Glomerular endothelial cell (primary cell): ENCODE data around the gene CLDN25. TPM values are rescaled to one million over a fixed set of nuclear protein-coding genes. Genes with fewer than 3 reads are reported as not detected.

Experiments used
- DNase-seq: peaks from one replicate; pipeline ENCODE4 v3.0.0-alpha.2; 2011; ENCODE audit warnings: low read depth, low spot score; ENCODE audit errors: extremely low read depth
- total RNA-seq: library from RNA; depleted of rRNA; stranded (reverse); fragments of >200 nt; gene quantifications from 2 replicates; pipeline ENCODE4 v1.2.3, GENCODE V29; 2015

Gene CLDN25
- total RNA-seq, 1 donor from 2014 or later = not detected

DNA sequence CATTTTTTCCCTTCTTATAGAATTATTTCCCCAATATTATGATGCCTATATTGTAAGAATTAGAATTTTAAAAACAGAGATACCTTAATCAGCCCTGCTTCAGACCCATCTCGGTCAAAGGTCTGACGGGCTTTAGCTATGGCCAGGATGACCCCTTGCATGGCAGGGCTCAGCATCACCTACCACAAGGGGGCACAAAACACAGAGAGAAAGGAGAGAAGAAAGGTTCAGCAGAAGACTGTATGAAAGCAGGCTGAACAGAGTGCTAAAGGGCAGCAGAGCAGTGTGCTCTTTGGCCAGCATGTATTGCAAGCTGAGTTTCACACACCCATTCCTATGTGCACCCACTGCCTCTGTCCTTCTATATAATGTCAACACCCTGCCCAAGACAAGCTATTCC lies 26.8 kb downstream of the CLDN25 start:
- no peak for DNase-seq

DNA sequence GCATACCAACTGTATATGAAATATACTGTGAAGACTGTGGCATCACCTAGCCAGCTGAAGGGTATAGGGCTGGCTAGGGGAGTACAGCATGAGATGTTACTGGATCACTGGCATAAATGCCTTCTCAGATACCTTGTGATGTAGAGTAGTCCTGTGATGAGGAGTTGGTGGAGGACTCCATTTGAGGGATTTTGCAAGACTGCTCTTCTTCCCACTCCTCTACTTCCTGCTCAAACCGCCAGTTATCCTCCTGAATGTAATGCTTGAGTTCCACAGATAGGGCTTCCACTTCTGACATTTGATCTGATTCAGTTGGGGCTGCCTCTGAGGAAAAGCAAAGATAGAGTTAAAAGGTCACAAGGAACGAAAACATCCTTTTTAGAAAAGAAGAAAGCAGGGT lies 29.3 kb downstream of the CLDN25 start:
- no peak for DNase-seq

DNA sequence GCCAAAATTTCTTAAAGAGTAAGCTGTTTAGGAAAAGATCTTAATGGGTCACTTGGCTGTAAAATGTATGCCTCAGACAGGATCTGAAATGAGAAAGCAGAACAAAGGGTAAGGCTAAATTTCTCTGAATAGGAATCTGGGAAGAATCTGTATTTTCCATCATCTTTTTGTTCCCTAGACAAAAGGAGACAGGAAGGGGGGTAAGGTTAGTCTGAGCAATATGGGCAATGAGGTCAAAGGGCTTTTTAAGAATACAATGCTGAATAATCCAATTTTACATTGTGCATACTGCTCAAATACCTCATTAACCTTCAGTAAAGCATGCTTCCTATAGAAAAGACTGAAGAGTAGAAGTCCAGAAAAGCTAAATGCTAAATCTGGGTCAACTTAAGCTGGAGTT lies 34.6 kb downstream of the CLDN25 start:
- DNase-seq = no peak

DNA sequence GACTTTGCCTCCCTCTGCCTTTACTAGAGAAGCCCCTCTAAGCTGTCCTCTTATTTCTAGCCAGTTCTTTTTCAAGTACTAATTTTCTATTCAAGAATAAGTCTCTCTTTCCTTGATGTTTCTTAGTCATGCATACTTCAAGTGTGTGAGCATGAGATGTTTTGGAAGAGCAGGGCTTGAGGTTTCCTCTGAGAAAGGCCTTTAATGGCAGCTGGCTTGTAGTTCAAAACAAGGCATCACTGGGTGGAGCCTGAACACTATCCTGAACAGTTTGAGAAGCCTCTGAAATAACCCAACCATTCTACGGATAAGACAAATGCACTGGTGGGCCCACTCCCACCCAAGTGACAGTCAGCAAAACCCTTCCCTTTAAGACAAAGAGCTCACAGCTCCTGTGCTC lies 37.6 kb downstream of the CLDN25 start:
- no peak for DNase-seq

DNA sequence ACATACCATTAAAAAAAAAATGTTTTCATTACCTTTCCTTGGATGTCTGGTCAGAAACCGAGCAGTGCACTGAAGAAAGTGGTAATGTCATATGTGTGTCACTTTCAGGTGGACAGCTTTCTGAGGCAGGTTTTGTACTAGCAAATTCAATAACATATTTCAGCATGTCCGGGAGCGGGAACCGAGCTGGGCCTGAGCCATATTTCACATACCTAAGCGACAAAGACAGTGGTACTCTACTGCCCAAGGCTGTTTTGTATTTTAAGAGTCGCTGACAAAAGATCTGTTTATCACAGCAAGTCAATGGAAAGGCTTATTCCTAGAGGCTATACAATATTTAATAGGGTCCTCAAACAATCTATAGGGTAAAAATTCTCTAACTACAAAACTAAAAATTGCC lies 38.0 kb downstream of the CLDN25 start:
- no peak for DNase-seq

DNA sequence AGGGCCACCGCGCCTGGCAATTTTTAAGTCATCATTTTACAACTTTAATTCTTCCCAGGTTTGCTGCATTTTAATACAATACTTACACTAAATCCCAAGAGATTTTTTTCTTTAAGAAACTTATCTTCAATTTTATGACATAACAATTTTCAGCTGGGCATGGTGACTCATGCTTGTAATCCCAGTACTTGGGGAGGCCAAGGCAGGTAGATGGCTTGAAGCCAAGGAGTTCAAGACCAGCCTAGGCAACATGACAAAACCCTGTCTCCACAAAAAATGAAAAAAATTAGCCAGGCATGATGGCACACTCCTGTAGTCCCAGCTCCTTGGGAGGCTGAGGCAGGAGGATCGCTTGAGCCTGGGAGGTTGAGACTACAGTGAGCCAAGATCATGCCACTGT lies 38.8 kb downstream of the CLDN25 start:
- no peak for DNase-seq

DNA sequence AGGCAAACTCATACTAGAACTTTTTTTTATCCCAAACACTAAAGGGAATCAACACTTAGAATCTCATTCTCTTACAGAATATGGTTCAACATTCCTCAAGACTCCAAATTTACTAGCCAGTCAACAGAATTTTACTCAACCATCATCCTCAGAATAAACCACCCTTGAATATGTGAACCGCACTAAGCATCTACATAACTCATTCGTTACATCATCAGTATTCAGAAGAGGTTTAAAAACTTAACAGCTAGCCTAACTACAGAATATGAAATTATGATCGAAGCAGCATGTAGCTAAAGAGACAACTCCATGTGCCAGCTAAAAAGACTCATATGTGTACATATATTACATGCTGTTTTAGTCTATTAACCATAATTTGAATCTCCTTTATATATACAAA lies 47.9 kb downstream of the CLDN25 start:
- DNase-seq = no peak

DNA sequence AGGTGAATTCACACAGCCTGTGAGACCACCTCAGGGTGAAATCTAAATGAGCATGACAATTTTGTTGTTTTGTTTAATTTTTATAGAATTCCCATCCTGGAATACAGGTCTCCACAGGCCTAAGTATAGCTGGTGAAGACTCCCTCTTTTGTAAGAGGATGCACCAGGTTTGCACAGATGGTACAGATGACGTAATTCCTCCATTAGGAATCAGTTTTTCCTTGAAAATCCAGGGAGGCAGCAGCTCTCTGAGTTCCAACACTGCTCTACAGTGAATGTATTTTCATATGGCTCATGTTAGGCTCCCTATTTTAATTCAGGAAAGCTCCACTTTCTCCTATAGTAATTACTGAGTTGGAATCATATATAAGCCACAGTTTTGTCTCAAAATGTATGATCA lies 48.6 kb downstream of the CLDN25 start:
- no peak for DNase-seq

DNA sequence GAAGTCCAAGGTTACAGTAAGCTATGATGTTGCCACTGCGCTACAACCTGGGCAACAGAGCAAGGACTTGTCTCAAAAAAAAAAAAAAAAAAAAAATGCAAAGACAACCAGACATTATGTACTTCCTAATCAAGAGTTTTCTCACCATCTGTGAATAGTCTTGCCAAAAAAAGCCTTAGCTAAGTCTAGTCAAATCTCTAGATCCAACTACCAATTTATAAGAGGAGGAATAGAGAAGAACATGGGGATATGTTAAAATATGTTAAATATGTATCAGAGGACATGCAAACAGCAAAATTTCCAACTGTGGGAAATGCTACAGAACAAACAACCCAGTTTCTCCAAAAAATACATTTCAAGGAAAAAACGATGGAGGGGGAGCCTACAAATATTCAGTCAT lies 50.2 kb downstream of the CLDN25 start:
- no peak for DNase-seq

Other genes starting within 250 kb of the CLDN25 start
- gene TMPRSS5, start 73.5 kb upstream of the CLDN25 start, total RNA-seq = 0.19 and 1.1 TPM in 2 replicates
- 17.2 and 18.6 TPM in 2 replicates for gene ZW10, start 6.1 kb upstream of the CLDN25 start, total RNA-seq
- gene USP28, start 95.8 kb downstream of the CLDN25 start, total RNA-seq = 11.1 and 25.6 TPM in 2 replicates
- gene HTR3B, start 125.0 kb downstream of the CLDN25 start, total RNA-seq = not detected in 2 replicates
- gene HTR3A, start 195.3 kb downstream of the CLDN25 start, total RNA-seq = not detected in 2 replicates